ENCODE measurements around the gene PRPF19. TPM values are rescaled to one million over a fixed set of nuclear protein-coding genes. Genes with fewer than 3 reads are reported as not detected.

PRPF19 gene
- total RNA-seq, 1 donor = 39.8 TPM

GRCh38 chr11:60923326-60923725 is 16.9 kb upstream of the PRPF19 start:
- Histone ChIP-seq H3K27ac (ENCODE audit: low read depth, low read length) (no peak overlapping the region), H2AFZ (ENCODE audit: low read length) (no peak overlapping the region), H3K9me3 (ENCODE audit: low read depth, low read length) (no peaks in the 10 kb centered on the region), H3K36me3 (ENCODE audit: insufficient read depth, low read length) (peaks cover 11% of the 10 kb centered on the region), H3K27me3 (ENCODE audit: insufficient read depth, low read length) (no peaks in the 10 kb centered on the region), H3K79me2 (ENCODE audit: insufficient read depth, low read length) (peaks cover 7% of the 10 kb centered on the region), H3K4me1 (ENCODE audit: insufficient read depth, low read length) (peaks cover 21% of the 10 kb centered on the region), H3K4me2 (ENCODE audit: insufficient read depth, low read length) (no peak overlapping the region), H4K20me1 (ENCODE audit: insufficient read depth, low read length) (no peaks in the 10 kb centered on the region), H3K4me3 (ENCODE audit: insufficient read depth, low read length) (no peak overlapping the region)
- no peak for TF ChIP-seq CTCF (IDR thresholded peaks at IDR 0.05; ENCODE audit: extremely low read depth, low read depth, low read length)
- peak; percentile 63 for DNase-seq (ENCODE audit: insufficient read length, low spot score, missing footprints)

- Histone ChIP-seq H2AFZ (ENCODE audit: low read length) (no peak overlapping the region), H3K4me3 (ENCODE audit: insufficient read depth, low read length) (no peak overlapping the region), H3K4me2 (ENCODE audit: insufficient read depth, low read length) (no peak overlapping the region), H3K9me3 (ENCODE audit: low read depth, low read length) (no peaks in the 10 kb centered on the region), H3K27ac (ENCODE audit: low read depth, low read length) (no peak overlapping the region), H4K20me1 (ENCODE audit: insufficient read depth, low read length) (no peaks in the 10 kb centered on the region), H3K36me3 (ENCODE audit: insufficient read depth, low read length) (peaks cover 11% of the 10 kb centered on the region), H3K27me3 (ENCODE audit: insufficient read depth, low read length) (no peaks in the 10 kb centered on the region), H3K79me2 (ENCODE audit: insufficient read depth, low read length) (peaks cover 11% of the 10 kb centered on the region), H3K4me1 (ENCODE audit: insufficient read depth, low read length) (peaks cover 21% of the 10 kb centered on the region)
- DNase-seq (ENCODE audit: insufficient read length, low spot score, missing footprints) = peak; percentile 78
- no peak for TF ChIP-seq CTCF (IDR thresholded peaks at IDR 0.05; ENCODE audit: extremely low read depth, low read depth, low read length)
These were observed 16.5 kb upstream of the PRPF19 start for GRCh38 chr11:60922906-60923305.

GRCh38 chr11:60921777-60922335 is 15.5 kb upstream of the PRPF19 start:
- H3K27me3 ChIP-seq (ENCODE audit: insufficient read depth, low read length) = no peaks in the 10 kb centered on the region
- H3K27ac ChIP-seq (ENCODE audit: low read depth, low read length) = no peak overlapping the region
- no peak overlapping the region for H3K4me3 ChIP-seq (ENCODE audit: insufficient read depth, low read length)
- TF ChIP-seq CTCF (IDR thresholded peaks at IDR 0.05; ENCODE audit: extremely low read depth, low read depth, low read length) = no peak
- H3K4me1 ChIP-seq (ENCODE audit: insufficient read depth, low read length) = peaks cover 21% of the 10 kb centered on the region
- peak; percentile 82 for DNase-seq (ENCODE audit: insufficient read length, low spot score, missing footprints)
- H3K4me2 ChIP-seq (ENCODE audit: insufficient read depth, low read length) = no peak overlapping the region
- H3K9me3 ChIP-seq (ENCODE audit: low read depth, low read length) = no peaks in the 10 kb centered on the region
- peaks cover 18% of the 10 kb centered on the region for H3K79me2 ChIP-seq (ENCODE audit: insufficient read depth, low read length)
- no peaks in the 10 kb centered on the region for H4K20me1 ChIP-seq (ENCODE audit: insufficient read depth, low read length)
- peaks cover 11% of the 10 kb centered on the region for H3K36me3 ChIP-seq (ENCODE audit: insufficient read depth, low read length)
- H2AFZ ChIP-seq (ENCODE audit: low read length) = no peak overlapping the region

- H4K20me1 ChIP-seq (ENCODE audit: insufficient read depth, low read length) = no peaks in the 10 kb centered on the region
- no peak for TF ChIP-seq CTCF (IDR thresholded peaks at IDR 0.05; ENCODE audit: extremely low read depth, low read depth, low read length)
- H3K4me3 ChIP-seq (ENCODE audit: insufficient read depth, low read length) = no peak overlapping the region
- no peak overlapping the region for H2AFZ ChIP-seq (ENCODE audit: low read length)
- no peak overlapping the region for H3K27ac ChIP-seq (ENCODE audit: low read depth, low read length)
- H3K27me3 ChIP-seq (ENCODE audit: insufficient read depth, low read length) = no peaks in the 10 kb centered on the region
- peaks cover 24% of the 10 kb centered on the region for H3K79me2 ChIP-seq (ENCODE audit: insufficient read depth, low read length)
- peaks cover 21% of the 10 kb centered on the region for H3K4me1 ChIP-seq (ENCODE audit: insufficient read depth, low read length)
- no peaks in the 10 kb centered on the region for H3K9me3 ChIP-seq (ENCODE audit: low read depth, low read length)
- H3K36me3 ChIP-seq (ENCODE audit: insufficient read depth, low read length) = peaks cover 11% of the 10 kb centered on the region
- H3K4me2 ChIP-seq (ENCODE audit: insufficient read depth, low read length) = no peak overlapping the region
- no peak for DNase-seq (ENCODE audit: insufficient read length, low spot score, missing footprints)
These were observed 14.9 kb upstream of the PRPF19 start for GRCh38 chr11:60921259-60921658.

Data from osteoblast (primary cell).